ENCODE results near the gene CFAP46. TPM values are rescaled to one million over a fixed set of nuclear protein-coding genes. Genes with fewer than 3 reads are reported as not detected.

The CFAP46 gene
- total and polyA plus RNA-seq, 10 donors, result 0.03 to 1.1 (median 0.12) TPM; not detected in 2

DNA sequence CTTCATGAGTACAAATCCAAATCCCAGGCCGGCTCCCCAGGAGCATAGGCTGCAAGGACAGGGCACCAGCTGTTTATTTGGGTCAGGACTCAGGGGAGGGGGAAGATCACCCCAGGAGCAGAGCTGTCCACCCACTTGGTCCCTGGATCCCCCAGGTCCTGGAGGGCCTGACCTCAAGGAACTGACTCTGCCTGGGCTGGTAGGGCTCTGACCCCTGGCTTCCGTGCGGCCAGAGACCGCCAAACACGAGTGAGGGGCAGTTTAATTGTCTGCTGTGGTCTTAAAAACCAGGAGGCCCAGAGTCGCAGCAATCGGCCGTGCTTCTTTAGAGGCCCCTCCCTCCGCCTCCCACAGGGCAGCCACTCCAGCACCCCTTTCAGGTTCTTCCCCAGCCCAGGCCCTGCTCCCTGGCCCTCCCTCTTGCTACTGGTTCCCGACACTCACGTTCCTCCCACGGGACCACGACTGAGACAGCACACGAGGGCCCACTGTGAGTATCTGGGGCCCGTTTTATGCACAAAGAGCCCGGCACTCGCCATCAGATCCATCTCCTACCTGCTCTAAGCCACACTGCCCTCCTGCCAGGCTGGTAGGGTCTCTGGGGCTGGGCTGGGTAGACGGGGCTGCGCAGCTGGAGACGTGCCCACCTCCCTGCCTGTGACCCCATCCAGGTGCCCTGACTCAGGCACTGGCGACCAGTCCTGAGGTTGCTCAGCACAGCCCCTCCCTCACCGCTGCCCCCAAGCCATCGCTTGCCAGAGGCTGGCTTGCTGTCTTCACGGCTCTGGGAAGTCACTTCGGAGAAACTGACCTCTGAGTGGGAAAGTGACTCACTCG is 30.0 kb upstream of the CFAP46 start:
- no peak overlapping the region for H3K4me3 ChIP-seq
- peaks cover 0 to 2% (median 0%) of the 10 kb centered on the region in 6 donors for H3K4me1 ChIP-seq
- H3K27ac ChIP-seq, result no peak overlapping the region
- DNase-seq, result peak; percentile 57
- TF ChIP-seq, protein P1, sequence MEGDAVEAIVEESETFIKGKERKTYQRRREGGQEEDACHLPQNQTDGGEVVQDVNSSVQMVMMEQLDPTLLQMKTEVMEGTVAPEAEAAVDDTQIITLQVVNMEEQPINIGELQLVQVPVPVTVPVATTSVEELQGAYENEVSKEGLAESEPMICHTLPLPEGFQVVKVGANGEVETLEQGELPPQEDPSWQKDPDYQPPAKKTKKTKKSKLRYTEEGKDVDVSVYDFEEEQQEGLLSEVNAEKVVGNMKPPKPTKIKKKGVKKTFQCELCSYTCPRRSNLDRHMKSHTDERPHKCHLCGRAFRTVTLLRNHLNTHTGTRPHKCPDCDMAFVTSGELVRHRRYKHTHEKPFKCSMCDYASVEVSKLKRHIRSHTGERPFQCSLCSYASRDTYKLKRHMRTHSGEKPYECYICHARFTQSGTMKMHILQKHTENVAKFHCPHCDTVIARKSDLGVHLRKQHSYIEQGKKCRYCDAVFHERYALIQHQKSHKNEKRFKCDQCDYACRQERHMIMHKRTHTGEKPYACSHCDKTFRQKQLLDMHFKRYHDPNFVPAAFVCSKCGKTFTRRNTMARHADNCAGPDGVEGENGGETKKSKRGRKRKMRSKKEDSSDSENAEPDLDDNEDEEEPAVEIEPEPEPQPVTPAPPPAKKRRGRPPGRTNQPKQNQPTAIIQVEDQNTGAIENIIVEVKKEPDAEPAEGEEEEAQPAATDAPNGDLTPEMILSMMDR (IDR thresholded peaks at IDR 0.05 in 8 of 11, conservative IDR thresholded peaks at IDR 0.05 in 3 of 11), result no peak
- TF ChIP-seq POLR2A (IDR thresholded peaks at IDR 0.05) (no peak), POLR2AphosphoS5 (IDR thresholded peaks at IDR 0.05) (no peak)
- intact Hi-C loops (cut with DNase I; ENCODE audit: low total_unique reads), result no loop called here
- H3K9me3 ChIP-seq, result peaks cover 0 to 6% (median 0%) of the 10 kb centered on the region in 8 donors
- WGBS, 5 donors, result 75 to 88% (median 81%) methylated on average over 21 to 26 of the region's 26 CpGs
- H3K27me3 ChIP-seq (replicated peaks in 1 of 7), result peaks cover 0 to 70% (median 22%) of the 10 kb centered on the region in 7 donors
- no peaks in the 10 kb centered on the region for H3K36me3 ChIP-seq

GRCh38 chr10:132971448-132972148 is 29.2 kb upstream of the CFAP46 start:
- H3K4me1 ChIP-seq, result peaks cover 0 to 3% (median 0%) of the 10 kb centered on the region in 6 donors
- no peak overlapping the region for H3K4me3 ChIP-seq
- WGBS, 5 donors, result 49 to 59% (median 51%) methylated on average over 19 to 24 of the region's 24 CpGs
- H3K36me3 ChIP-seq, result no peaks in the 10 kb centered on the region
- intact Hi-C loops (cut with DNase I; ENCODE audit: low total_unique reads), result no loop called here
- peaks cover 0 to 6% (median 0%) of the 10 kb centered on the region in 8 donors for H3K9me3 ChIP-seq
- no peak overlapping the region for H3K27ac ChIP-seq
- TF ChIP-seq, protein P1 (IDR thresholded peaks at IDR 0.05 in 8 of 11, conservative IDR thresholded peaks at IDR 0.05 in 3 of 11), result no peak
- no peak for TF ChIP-seq POLR2A (IDR thresholded peaks at IDR 0.05)
- TF ChIP-seq POLR2AphosphoS5 (IDR thresholded peaks at IDR 0.05), result no peak
- H3K27me3 ChIP-seq (replicated peaks in 1 of 7), result peaks cover 0 to 69% (median 22%) of the 10 kb centered on the region in 7 donors
- peak; percentile 59 for DNase-seq

GRCh38 chr10:132970641-132971438 is 28.5 kb upstream of the CFAP46 start:
- Histone ChIP-seq H3K36me3 (no peaks in the 10 kb centered on the region), H3K4me1 (peaks cover 0 to 3% (median 0%) of the 10 kb centered on the region in 6 donors), H3K9me3 (peaks cover 0 to 6% (median 0%) of the 10 kb centered on the region in 8 donors), H3K4me3 (no peak overlapping the region), H3K27ac (no peak overlapping the region), H3K27me3 (replicated peaks in 1 of 7) (peaks cover 0 to 65% (median 22%) of the 10 kb centered on the region in 7 donors)
- 72 to 89% (median 75%) methylated on average over 15 to 22 of the region's 22 CpGs for whole genome bisulfite sequencing, 5 donors
- intact Hi-C loops (cut with DNase I; ENCODE audit: low total_unique reads), result no loop called here
- peak; percentile 61 for DNase-seq
- TF ChIP-seq, protein P1 (IDR thresholded peaks at IDR 0.05 in 8 of 11, conservative IDR thresholded peaks at IDR 0.05 in 3 of 11), result no peak
- TF ChIP-seq POLR2AphosphoS5 (IDR thresholded peaks at IDR 0.05), result no peak
- no peak for TF ChIP-seq POLR2A (IDR thresholded peaks at IDR 0.05)

Data from spleen (tissue), 11 donors.